ENCODE data around the gene SYAP1. TPM values are rescaled to one million over a fixed set of nuclear protein-coding genes. Genes with fewer than 3 reads are reported as not detected.
"Not testable (repeated sequence)": the region's sequence is repeated elsewhere in the genome, so short reads cannot be mapped to it uniquely, and the experiment has no call there.

The SYAP1 gene
- total RNA-seq, 1 donor from 2014 or later, result 39.7 TPM

DNA sequence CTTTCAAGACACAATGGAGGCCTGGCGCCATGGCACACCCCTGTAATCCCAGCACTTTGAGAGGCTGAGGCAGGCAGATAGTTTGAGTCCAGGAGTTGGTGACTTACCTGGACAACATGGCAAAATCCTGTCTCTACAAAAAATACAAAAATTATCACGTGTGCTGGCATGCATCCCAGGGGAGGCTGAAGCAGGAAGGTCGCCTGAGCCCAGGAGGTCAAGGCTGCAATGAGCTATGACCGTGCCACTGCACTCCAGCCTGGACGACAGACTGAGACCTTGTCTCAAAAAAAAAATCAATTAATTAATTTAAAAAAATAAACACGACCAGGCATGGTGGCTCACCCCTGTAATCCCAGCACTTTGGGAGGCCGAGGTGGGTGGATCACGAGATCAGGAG, 4.9 kb upstream of the SYAP1 start:
- Histone ChIP-seq H3K79me2 (ENCODE audit: low read depth) (peaks cover 41% of the 10 kb centered on the region), H2AFZ (replicated peaks) (no peak overlapping the region), H3K4me2 (no peak overlapping the region), H3K4me1 (peaks cover 21% of the 10 kb centered on the region), H3F3A (ENCODE audit: low read depth) (peaks cover 16% of the 10 kb centered on the region), H4K20me1 (ENCODE audit: low read depth) (no peaks in the 10 kb centered on the region), H3K27me3 (no peaks in the 10 kb centered on the region), H3K4me3 (no peak overlapping the region), H3K9ac (no peak overlapping the region), H3K36me3 (no peaks in the 10 kb centered on the region), H3K27ac (no peak overlapping the region), H3K9me3 (ENCODE audit: low read depth) (no peaks in the 10 kb centered on the region)
- no peak for DNase-seq (ENCODE audit: low spot score)
- H3K9me3 Mint-ChIP-seq, result peaks cover 2% of the 10 kb centered on the region
- TF ChIP-seq EZH2 (IDR thresholded peaks at IDR 0.05) (no peak), EZH2phosphoT487 (IDR thresholded peaks at IDR 0.05) (no peak)
- TF ChIP-seq, protein P1, sequence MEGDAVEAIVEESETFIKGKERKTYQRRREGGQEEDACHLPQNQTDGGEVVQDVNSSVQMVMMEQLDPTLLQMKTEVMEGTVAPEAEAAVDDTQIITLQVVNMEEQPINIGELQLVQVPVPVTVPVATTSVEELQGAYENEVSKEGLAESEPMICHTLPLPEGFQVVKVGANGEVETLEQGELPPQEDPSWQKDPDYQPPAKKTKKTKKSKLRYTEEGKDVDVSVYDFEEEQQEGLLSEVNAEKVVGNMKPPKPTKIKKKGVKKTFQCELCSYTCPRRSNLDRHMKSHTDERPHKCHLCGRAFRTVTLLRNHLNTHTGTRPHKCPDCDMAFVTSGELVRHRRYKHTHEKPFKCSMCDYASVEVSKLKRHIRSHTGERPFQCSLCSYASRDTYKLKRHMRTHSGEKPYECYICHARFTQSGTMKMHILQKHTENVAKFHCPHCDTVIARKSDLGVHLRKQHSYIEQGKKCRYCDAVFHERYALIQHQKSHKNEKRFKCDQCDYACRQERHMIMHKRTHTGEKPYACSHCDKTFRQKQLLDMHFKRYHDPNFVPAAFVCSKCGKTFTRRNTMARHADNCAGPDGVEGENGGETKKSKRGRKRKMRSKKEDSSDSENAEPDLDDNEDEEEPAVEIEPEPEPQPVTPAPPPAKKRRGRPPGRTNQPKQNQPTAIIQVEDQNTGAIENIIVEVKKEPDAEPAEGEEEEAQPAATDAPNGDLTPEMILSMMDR (IDR thresholded peaks at IDR 0.05), result no peak
- peaks cover 4% of the 10 kb centered on the region for H3K36me3 Mint-ChIP-seq
- peaks cover 36% of the 10 kb centered on the region for H3K4me1 Mint-ChIP-seq
- peak overlapping the region; percentile 94 for H3K4me3 Mint-ChIP-seq
- H3K27ac Mint-ChIP-seq, result no peak overlapping the region
- H3K27me3 Mint-ChIP-seq (ENCODE audit: insufficient read depth, low read depth), result peaks cover 22% of the 10 kb centered on the region

DNA sequence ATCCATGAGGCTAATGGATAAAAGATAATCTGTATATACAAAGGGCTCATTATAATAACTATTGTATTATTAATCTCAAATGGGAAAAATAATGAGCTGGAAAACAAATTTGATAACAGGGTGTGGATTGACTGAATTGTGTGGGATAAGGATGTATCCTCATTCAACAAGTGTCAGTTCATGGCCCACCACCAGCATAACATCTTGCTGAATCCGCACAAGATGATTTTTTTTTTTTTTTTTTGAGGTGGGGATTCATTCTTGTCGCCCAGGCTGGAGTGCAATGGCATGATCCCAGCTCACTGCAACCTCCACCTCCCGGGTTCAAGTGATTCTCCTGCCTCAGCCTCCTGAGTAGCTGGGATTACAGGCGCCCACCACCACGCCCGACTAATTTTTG, 3.8 kb upstream of the SYAP1 start:
- not testable (repeated sequence) for H3K9ac ChIP-seq; H3K36me3 ChIP-seq; H3K4me2 ChIP-seq; DNase-seq (ENCODE audit: low spot score); H2AFZ ChIP-seq (replicated peaks); H4K20me1 ChIP-seq (ENCODE audit: low read depth); H3K9me3 Mint-ChIP-seq; H3K4me3 ChIP-seq; H3K9me3 ChIP-seq (ENCODE audit: low read depth); H3K27ac ChIP-seq; H3K27me3 ChIP-seq; H3K36me3 Mint-ChIP-seq; H3K4me3 Mint-ChIP-seq
- peaks cover 38% of the 10 kb centered on the region for H3K4me1 Mint-ChIP-seq
- peak overlapping the region; percentile 47 for H3K27ac Mint-ChIP-seq
- peaks cover 23% of the 10 kb centered on the region for H3K27me3 Mint-ChIP-seq (ENCODE audit: insufficient read depth, low read depth)
- Histone ChIP-seq H3K79me2 (ENCODE audit: low read depth) (peaks cover 41% of the 10 kb centered on the region), H3K4me1 (peaks cover 20% of the 10 kb centered on the region), H3F3A (ENCODE audit: low read depth) (peaks cover 22% of the 10 kb centered on the region)

DNA sequence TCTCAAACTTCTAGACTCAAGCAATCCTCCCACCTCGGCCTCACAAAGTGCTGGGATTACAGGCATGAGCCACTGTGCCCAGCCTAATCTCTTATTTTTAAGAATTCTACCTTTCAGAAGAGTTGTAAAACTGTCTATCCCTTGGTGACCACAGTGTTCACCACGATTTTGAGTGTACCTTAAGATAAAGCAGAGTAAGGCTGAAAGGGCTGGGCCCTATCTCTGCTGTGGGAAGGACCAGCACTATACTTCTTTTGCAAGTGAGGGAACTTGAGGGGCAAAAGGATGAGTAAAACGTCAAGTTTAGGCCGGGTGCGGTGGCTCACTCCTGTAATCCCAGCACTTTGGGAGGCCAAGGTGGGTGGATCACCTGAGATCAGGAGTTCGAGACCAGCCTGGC, 3.0 kb upstream of the SYAP1 start:
- H3K36me3 ChIP-seq; H3K4me2 ChIP-seq; H3K4me3 Mint-ChIP-seq; H2AFZ ChIP-seq (replicated peaks); H3K9me3 Mint-ChIP-seq; H3K9me3 ChIP-seq (ENCODE audit: low read depth); H3K9ac ChIP-seq; H3K27ac ChIP-seq; H3K36me3 Mint-ChIP-seq; DNase-seq (ENCODE audit: low spot score); H3K4me3 ChIP-seq; H3K27ac Mint-ChIP-seq; H3K27me3 ChIP-seq: not testable (repeated sequence)
- H4K20me1 ChIP-seq (ENCODE audit: low read depth), result peaks cover 17% of the 10 kb centered on the region
- H3F3A ChIP-seq (ENCODE audit: low read depth), result peaks cover 22% of the 10 kb centered on the region
- Mint-ChIP-seq H3K4me1 (peaks cover 35% of the 10 kb centered on the region), H3K27me3 (ENCODE audit: insufficient read depth, low read depth) (peaks cover 20% of the 10 kb centered on the region)
- peaks cover 18% of the 10 kb centered on the region for H3K4me1 ChIP-seq
- peaks cover 41% of the 10 kb centered on the region for H3K79me2 ChIP-seq (ENCODE audit: low read depth)

DNA sequence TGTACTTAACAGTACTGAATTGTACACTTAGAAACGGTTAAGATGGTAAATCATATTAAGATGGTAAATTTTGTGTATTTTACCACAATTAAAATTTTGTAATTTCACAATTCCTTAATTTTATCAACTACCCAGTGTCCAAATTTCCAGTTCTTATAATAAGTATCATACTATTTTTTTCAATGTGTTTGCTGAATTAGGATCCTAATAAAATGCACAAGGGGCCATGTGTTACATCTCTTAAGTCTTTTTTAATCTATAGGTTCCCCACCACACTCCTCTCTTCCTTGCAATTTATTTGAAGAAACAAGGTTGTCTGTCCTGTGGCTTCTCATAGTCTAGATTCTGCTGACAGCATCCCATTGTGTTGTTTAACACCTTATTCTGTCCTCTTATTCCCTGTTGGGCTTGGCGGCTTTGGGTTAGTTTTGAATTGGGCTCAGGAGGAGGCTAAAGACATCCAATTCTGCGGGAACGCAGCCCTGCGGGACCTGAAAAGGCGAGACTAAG, 533 bp upstream of the SYAP1 start:
- H2AFZ ChIP-seq (replicated peaks), result no peak overlapping the region
- TF ChIP-seq EZH2 (IDR thresholded peaks at IDR 0.05), result no peak
- no peak for TF ChIP-seq EZH2phosphoT487 (IDR thresholded peaks at IDR 0.05)
- TF ChIP-seq, protein P1 (IDR thresholded peaks at IDR 0.05), result no peak
- peaks cover 16% of the 10 kb centered on the region for H3K4me1 ChIP-seq
- H3K4me2 ChIP-seq, result peak overlapping the region; percentile 74
- H3K36me3 ChIP-seq, result no peaks in the 10 kb centered on the region
- peaks cover 43% of the 10 kb centered on the region for H3K79me2 ChIP-seq (ENCODE audit: low read depth)
- Mint-ChIP-seq H3K4me1 (peaks cover 32% of the 10 kb centered on the region), H3K9me3 (peaks cover 2% of the 10 kb centered on the region), H3K4me3 (peak overlapping the region; percentile 97), H3K27me3 (ENCODE audit: insufficient read depth, low read depth) (peaks cover 17% of the 10 kb centered on the region), H3K36me3 (peaks cover 6% of the 10 kb centered on the region), H3K27ac (peak overlapping the region; percentile 99)
- H3K27ac ChIP-seq, result peak overlapping the region; percentile 98
- peak overlapping the region; percentile 65 for H3K9ac ChIP-seq
- no peak for DNase-seq (ENCODE audit: low spot score)
- peaks cover 17% of the 10 kb centered on the region for H3F3A ChIP-seq (ENCODE audit: low read depth)
- no peaks in the 10 kb centered on the region for H3K9me3 ChIP-seq (ENCODE audit: low read depth)
- no peaks in the 10 kb centered on the region for H3K27me3 ChIP-seq
- peak overlapping the region; percentile 86 for H3K4me3 ChIP-seq
- peaks cover 30% of the 10 kb centered on the region for H4K20me1 ChIP-seq (ENCODE audit: low read depth)

Measured in neural progenitor cell (in vitro differentiated cells).